Measurements from ENCODE around the gene RAI1. TPM values are rescaled to one million over a fixed set of nuclear protein-coding genes. Genes with fewer than 3 reads are reported as not detected.
A peak's percentile ranks its signal among the peaks of the same experiment; 100 is the strongest.
"Not testable (repeated sequence)": the region's sequence is repeated elsewhere in the genome, so short reads cannot be mapped to it uniquely, and the experiment has no call there.

RAI1 gene
- polyA plus RNA-seq, 3 donors from 2014 or later, result 1.5 to 6.2 (median 2.0) TPM

GRCh38 chr17:17805575-17805974, 124.3 kb downstream of the RAI1 start:
- H3K36me3 Mint-ChIP-seq, result peaks cover 0 to 10% (median 9%) of the 10 kb centered on the region in 3 donors
- no peaks in the 10 kb centered on the region for H3K9me3 Mint-ChIP-seq
- no peak for DNase-seq
- no peak overlapping the region for H3K4me3 Mint-ChIP-seq
- H3K27ac Mint-ChIP-seq, result peak overlapping the region in 1 of 6 donors; percentile 56
- peaks cover 12 to 13% of the 10 kb centered on the region in 2 donors for H3K4me1 Mint-ChIP-seq
- peaks cover 0 to 8% (median 3%) of the 10 kb centered on the region in 3 donors for H3K27me3 Mint-ChIP-seq (ENCODE audit: low read depth in 3 of 3)

GRCh38 chr17:17806035-17806434, 124.8 kb downstream of the RAI1 start:
- no peak for DNase-seq
- Mint-ChIP-seq H3K27ac (peak overlapping the region in 1 of 6 donors; percentile 19), H3K36me3 (peaks cover 0 to 10% (median 9%) of the 10 kb centered on the region in 3 donors), H3K4me3 (no peak overlapping the region), H3K27me3 (ENCODE audit: low read depth in 3 of 3) (peaks cover 0 to 8% (median 3%) of the 10 kb centered on the region in 3 donors), H3K9me3 (no peaks in the 10 kb centered on the region), H3K4me1 (peaks cover 12 to 13% of the 10 kb centered on the region in 2 donors)

- H3K27ac Mint-ChIP-seq, result peak overlapping the region in 1 of 6 donors; percentile 42
- H3K4me3 Mint-ChIP-seq, result no peak overlapping the region
- peaks cover 14 to 15% of the 10 kb centered on the region in 2 donors for H3K4me1 Mint-ChIP-seq
Observed at GRCh38 chr17:17806611-17807274, 125.5 kb downstream of the RAI1 start.

GRCh38 chr17:17807440-17807839, 126.2 kb downstream of the RAI1 start:
- Mint-ChIP-seq H3K9me3 (no peaks in the 10 kb centered on the region), H3K4me1 (peaks cover 18 to 21% of the 10 kb centered on the region in 2 donors), H3K36me3 (peaks cover 0 to 10% (median 9%) of the 10 kb centered on the region in 3 donors), H3K27ac (no peak overlapping the region), H3K27me3 (ENCODE audit: low read depth in 3 of 3) (peaks cover 2 to 8% (median 3%) of the 10 kb centered on the region in 3 donors), H3K4me3 (no peak overlapping the region)
- DNase-seq, result no peak

More at GRCh38 chr17:17806611-17807274, 125.5 kb downstream of the RAI1 start:
- Mint-ChIP-seq H3K27me3 (ENCODE audit: low read depth in 3 of 3) (peaks cover 1 to 8% (median 3%) of the 10 kb centered on the region in 3 donors), H3K9me3 (no peaks in the 10 kb centered on the region), H3K36me3 (peaks cover 0 to 10% (median 9%) of the 10 kb centered on the region in 3 donors)
- no peak for DNase-seq

GRCh38 chr17:17808200-17808599, 126.9 kb downstream of the RAI1 start:
- H3K36me3 Mint-ChIP-seq; H3K4me3 Mint-ChIP-seq; H3K27me3 Mint-ChIP-seq (ENCODE audit: low read depth in 3 of 3); H3K27ac Mint-ChIP-seq; H3K9me3 Mint-ChIP-seq; DNase-seq: not testable (repeated sequence)
- peaks cover 18 to 21% of the 10 kb centered on the region in 2 donors for H3K4me1 Mint-ChIP-seq

GRCh38 chr17:17808706-17809432, 127.6 kb downstream of the RAI1 start:
- Mint-ChIP-seq H3K27me3 (ENCODE audit: low read depth in 3 of 3) (peaks cover 2 to 9% (median 3%) of the 10 kb centered on the region in 3 donors), H3K27ac (peak overlapping the region in 4 of 6 donors; percentile 22 to 55 (median 53)), H3K4me3 (peak overlapping the region; percentile 18 to 49 (median 22)), H3K9me3 (no peaks in the 10 kb centered on the region), H3K36me3 (peaks cover 0 to 8% (median 8%) of the 10 kb centered on the region in 3 donors), H3K4me1 (peaks cover 18 to 21% of the 10 kb centered on the region in 2 donors)
- DNase-seq, result no peak

- Mint-ChIP-seq H3K27ac (no peak overlapping the region), H3K4me1 (peaks cover 18 to 21% of the 10 kb centered on the region in 2 donors), H3K9me3 (no peaks in the 10 kb centered on the region), H3K36me3 (peaks cover 0 to 6% (median 6%) of the 10 kb centered on the region in 3 donors), H3K4me3 (no peak overlapping the region), H3K27me3 (ENCODE audit: low read depth in 3 of 3) (peaks cover 0 to 9% (median 2%) of the 10 kb centered on the region in 3 donors)
- DNase-seq, result no peak
Observed at GRCh38 chr17:17809531-17810083, 128.3 kb downstream of the RAI1 start.

- Mint-ChIP-seq H3K9me3 (no peaks in the 10 kb centered on the region), H3K36me3 (peaks cover 0 to 6% (median 6%) of the 10 kb centered on the region in 3 donors), H3K4me3 (no peak overlapping the region), H3K27me3 (ENCODE audit: low read depth in 3 of 3) (peaks cover 0 to 9% (median 3%) of the 10 kb centered on the region in 3 donors), H3K27ac (no peak overlapping the region), H3K4me1 (peaks cover 18 to 21% of the 10 kb centered on the region in 2 donors)
- no peak for DNase-seq
Observed at GRCh38 chr17:17810084-17810894, 129.0 kb downstream of the RAI1 start.

GRCh38 chr17:17810895-17811248, 129.6 kb downstream of the RAI1 start:
- Mint-ChIP-seq H3K27ac (no peak overlapping the region), H3K9me3 (no peaks in the 10 kb centered on the region), H3K4me3 (no peak overlapping the region), H3K4me1 (peaks cover 18 to 20% of the 10 kb centered on the region in 2 donors), H3K36me3 (peaks cover 0 to 4% (median 4%) of the 10 kb centered on the region in 3 donors), H3K27me3 (ENCODE audit: low read depth in 3 of 3) (peaks cover 2 to 9% (median 7%) of the 10 kb centered on the region in 3 donors)
- DNase-seq, result no peak

GRCh38 chr17:17811381-17812210, 130.3 kb downstream of the RAI1 start:
- no peak overlapping the region for H3K4me3 Mint-ChIP-seq
- H3K27ac Mint-ChIP-seq, result peak overlapping the region in 3 of 6 donors; percentile 12 to 76 (median 30)
- no peaks in the 10 kb centered on the region for H3K9me3 Mint-ChIP-seq

GRCh38 chr17:17812211-17813054, 131.2 kb downstream of the RAI1 start:
- Mint-ChIP-seq H3K4me1 (peaks cover 15 to 16% of the 10 kb centered on the region in 2 donors), H3K27ac (peak overlapping the region in 2 of 6 donors; percentile 19 to 28), H3K9me3 (no peaks in the 10 kb centered on the region), H3K27me3 (ENCODE audit: low read depth in 3 of 3) (peaks cover 3 to 13% (median 10%) of the 10 kb centered on the region in 3 donors), H3K36me3 (no peaks in the 10 kb centered on the region), H3K4me3 (no peak overlapping the region)
- peak; percentile 64 to 71 (median 68) for DNase-seq

More at GRCh38 chr17:17811381-17812210, 130.3 kb downstream of the RAI1 start:
- no peaks in the 10 kb centered on the region for H3K36me3 Mint-ChIP-seq
- H3K4me1 Mint-ChIP-seq, result peaks cover 15 to 16% of the 10 kb centered on the region in 2 donors
- peaks cover 3 to 10% (median 7%) of the 10 kb centered on the region in 3 donors for H3K27me3 Mint-ChIP-seq (ENCODE audit: low read depth in 3 of 3)
- DNase-seq, result no peak

Measured in immature natural killer cell (primary cell).